Smooth muscle cell (in vitro differentiated cells): Measurements from ENCODE around the gene DERA. TPM values are rescaled to one million over a fixed set of nuclear protein-coding genes. Genes with fewer than 3 reads are reported as not detected.

Experiments
- DNase-seq: peaks from one replicate; lab custom pipeline; 2025; ENCODE audit not compliant: unreplicated experiment; lab: John Stamatoyannopoulos, UW
- H2AFZ ChIP-seq: fragments of 200-600 bp; sonication (generic); 2 replicates; pipeline ENCODE4 v1.6.0; 2016; ENCODE audit warnings: antibody characterized with exemption, low read depth, mild to moderate bottlenecking
- H3F3A ChIP-seq: fragments of 200-600 bp; sonication (generic); 2 replicates; pipeline ENCODE4 v1.6.0; 2017; ENCODE audit warnings: antibody characterized with exemption, low read depth
- H3K27ac ChIP-seq: fragments of 200-600 bp; sonication (generic); 2 replicates; pipeline ENCODE4 v1.5.1; 2016; ENCODE audit warnings: low read depth, mild to moderate bottlenecking
- H3K27me3 ChIP-seq: fragments of 200-600 bp; sonication (generic); 2 replicates; pipeline ENCODE4 v1.6.1; 2016; ENCODE audit warnings: low read depth, mild to moderate bottlenecking
- H3K36me3 ChIP-seq: fragments of 200-600 bp; sonication (generic); 2 replicates; pipeline ENCODE4 v1.5.1; 2016; ENCODE audit warnings: low read depth
- H3K4me1 ChIP-seq: fragments of 200-600 bp; sonication (generic); 2 replicates; pipeline ENCODE4 v1.5.1; 2016; ENCODE audit warnings: low read depth
- H3K4me2 ChIP-seq: fragments of 200-600 bp; sonication (generic); 2 replicates; pipeline ENCODE4 v1.6.0; 2016; ENCODE audit warnings: mild to moderate bottlenecking
- H3K4me3 ChIP-seq: fragments of 200-600 bp; sonication (generic); 2 replicates; pipeline ENCODE4 v1.5.1; 2016; ENCODE audit warnings: mild to moderate bottlenecking
- H3K79me2 ChIP-seq: fragments of 200-600 bp; sonication (generic); 2 replicates; pipeline ENCODE4 v1.6.0; 2016; ENCODE audit warnings: low read depth, mild to moderate bottlenecking
- H3K9ac ChIP-seq: fragments of 200-600 bp; sonication (generic); 2 replicates; pipeline ENCODE4 v1.6.0; 2016; ENCODE audit warnings: low read depth
- H3K9me3 ChIP-seq: fragments of 200-600 bp; sonication (generic); replicated peaks from 2 replicates; pipeline ENCODE4 v1.5.1; 2016; ENCODE audit warnings: low read depth
- H4K20me1 ChIP-seq: fragments of 200-600 bp; sonication (generic); 2 replicates; pipeline ENCODE4 v1.6.0; 2016; ENCODE audit warnings: low read depth
- WGBS: methylation state at CpG from one replicate; pipeline ENCODE4 v1.1.7; 2016; ENCODE audit warnings: low lambda C conversion rate; 5-methylcytosine and 5-hydroxymethylcytosine counted together
- polyA plus RNA-seq: library from polyadenylated mRNA; unstranded; fragments of >200 nt; fragmentation: Nextera tagmentation; extraction: Ambion mirVana; gene quantifications from 2 replicates; pipeline ENCODE4 v1.2.1, GENCODE V29; 2016
- total RNA-seq: library from RNA; depleted of rRNA; stranded (reverse); fragments of >200 nt; gene quantifications from 2 replicates; pipeline ENCODE4 v1.2.3, GENCODE V29; 2014
- TF ChIP-seq, protein P1 (sequence below): fragments of 200-600 bp; sonication (generic); IDR thresholded peaks from 2 replicates; pipeline ENCODE4 v1.5.1; 2017; ENCODE audit warnings: borderline replicate concordance, mild to moderate bottlenecking, antibody characterized with exemption; ENCODE audit not compliant: insufficient read depth, poor library complexity, severe bottlenecking

DERA gene
- total and polyA plus RNA-seq, 2 experiments from 2014 or later: 23.3 to 35.1 TPM

DNA sequence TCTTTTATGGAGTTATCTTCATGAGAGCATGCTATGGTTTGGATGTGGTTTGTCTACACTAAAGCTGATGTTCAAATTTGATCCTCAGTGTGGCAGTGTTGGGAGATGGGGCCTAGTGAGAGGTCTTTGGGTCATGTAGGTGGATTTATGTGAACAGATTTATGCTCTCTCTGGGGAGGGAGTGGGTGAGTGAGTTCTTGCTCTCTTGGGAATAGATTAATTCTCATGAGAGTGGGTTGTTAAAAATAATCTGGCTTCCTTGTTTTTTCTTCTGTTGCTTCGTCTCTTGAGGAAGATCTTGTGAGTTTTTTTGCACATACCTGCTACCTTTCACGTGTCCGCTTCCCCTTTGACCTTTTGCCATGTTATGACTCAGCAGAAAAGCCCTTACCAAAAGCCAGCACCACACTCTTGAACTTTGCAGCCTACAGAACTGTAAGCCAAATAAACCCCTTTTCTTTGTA, 20.5 kb downstream of the DERA start:
- Histone ChIP-seq H3K27me3 (no peaks in the 10 kb centered on the region), H4K20me1 (no peaks in the 10 kb centered on the region), H3K4me2 (no peak overlapping the region), H3K4me3 (no peak overlapping the region), H2AFZ (no peak overlapping the region), H3K9ac (no peak overlapping the region), H3F3A (no peaks in the 10 kb centered on the region), H3K9me3 (no peaks in the 10 kb centered on the region), H3K4me1 (peaks cover 39% of the 10 kb centered on the region), H3K27ac (no peak overlapping the region), H3K79me2 (peaks cover 27% of the 10 kb centered on the region), H3K36me3 (no peaks in the 10 kb centered on the region)
- WGBS: 86% methylated on average over 3 of the region's 3 CpGs
- no peak for DNase-seq
- TF ChIP-seq, protein P1, sequence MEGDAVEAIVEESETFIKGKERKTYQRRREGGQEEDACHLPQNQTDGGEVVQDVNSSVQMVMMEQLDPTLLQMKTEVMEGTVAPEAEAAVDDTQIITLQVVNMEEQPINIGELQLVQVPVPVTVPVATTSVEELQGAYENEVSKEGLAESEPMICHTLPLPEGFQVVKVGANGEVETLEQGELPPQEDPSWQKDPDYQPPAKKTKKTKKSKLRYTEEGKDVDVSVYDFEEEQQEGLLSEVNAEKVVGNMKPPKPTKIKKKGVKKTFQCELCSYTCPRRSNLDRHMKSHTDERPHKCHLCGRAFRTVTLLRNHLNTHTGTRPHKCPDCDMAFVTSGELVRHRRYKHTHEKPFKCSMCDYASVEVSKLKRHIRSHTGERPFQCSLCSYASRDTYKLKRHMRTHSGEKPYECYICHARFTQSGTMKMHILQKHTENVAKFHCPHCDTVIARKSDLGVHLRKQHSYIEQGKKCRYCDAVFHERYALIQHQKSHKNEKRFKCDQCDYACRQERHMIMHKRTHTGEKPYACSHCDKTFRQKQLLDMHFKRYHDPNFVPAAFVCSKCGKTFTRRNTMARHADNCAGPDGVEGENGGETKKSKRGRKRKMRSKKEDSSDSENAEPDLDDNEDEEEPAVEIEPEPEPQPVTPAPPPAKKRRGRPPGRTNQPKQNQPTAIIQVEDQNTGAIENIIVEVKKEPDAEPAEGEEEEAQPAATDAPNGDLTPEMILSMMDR: no peak

DNA sequence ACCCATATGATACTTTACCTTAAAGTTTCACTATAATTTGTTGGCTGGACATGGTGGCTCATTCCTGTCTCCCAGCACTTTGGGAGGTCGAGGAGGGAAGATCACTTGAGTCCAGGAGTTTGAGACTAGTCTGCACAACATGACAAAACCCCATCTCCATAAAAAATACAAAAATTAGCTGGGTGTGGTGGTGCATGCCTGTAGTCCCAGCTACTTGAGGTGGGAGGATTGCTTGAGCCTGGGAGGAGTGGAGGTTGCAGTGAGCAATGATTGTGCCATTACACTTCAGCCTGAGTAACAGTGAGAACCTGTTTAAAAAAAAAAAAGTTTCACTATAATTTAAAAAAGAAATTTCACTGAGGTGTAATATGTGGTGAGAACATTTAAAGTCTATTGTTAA, 21.2 kb downstream of the DERA start:
- H3K36me3 ChIP-seq: no peaks in the 10 kb centered on the region
- TF ChIP-seq, protein P1: no peak
- peaks cover 30% of the 10 kb centered on the region for H3K79me2 ChIP-seq
- DNase-seq: no peak
- H3F3A ChIP-seq: no peaks in the 10 kb centered on the region
- 100% methylated on average over 1 of the region's 1 CpG for WGBS
- no peak overlapping the region for H3K9ac ChIP-seq
- H3K9me3 ChIP-seq: no peaks in the 10 kb centered on the region
- H2AFZ ChIP-seq: no peak overlapping the region
- H3K4me3 ChIP-seq: no peak overlapping the region
- H3K27me3 ChIP-seq: no peaks in the 10 kb centered on the region
- no peak overlapping the region for H3K27ac ChIP-seq
- peaks cover 37% of the 10 kb centered on the region for H3K4me1 ChIP-seq
- no peaks in the 10 kb centered on the region for H4K20me1 ChIP-seq
- no peak overlapping the region for H3K4me2 ChIP-seq

DNA sequence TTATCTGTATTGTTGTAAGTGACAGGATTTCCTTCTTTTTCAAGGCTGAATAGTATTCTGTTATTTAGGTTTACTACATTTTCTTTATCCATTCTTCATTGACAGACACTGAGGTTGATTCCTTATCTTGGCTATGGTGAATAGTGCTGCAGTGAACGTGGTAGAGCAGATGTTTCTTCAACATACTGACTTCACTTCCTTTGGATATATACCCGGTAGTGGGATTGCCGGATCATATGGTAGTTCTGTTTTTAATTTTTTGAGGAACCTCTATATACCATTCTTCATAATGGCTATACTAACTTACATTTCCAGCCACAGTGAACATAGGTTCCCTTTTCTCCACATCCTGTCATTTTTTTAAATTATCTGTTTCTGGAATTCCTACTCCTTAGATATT, 21.8 kb downstream of the DERA start:
- peaks cover 30% of the 10 kb centered on the region for H3K79me2 ChIP-seq
- TF ChIP-seq, protein P1: no peak
- peak overlapping the region; percentile 84 for H3K27ac ChIP-seq
- H3K9me3 ChIP-seq: no peaks in the 10 kb centered on the region
- no peak overlapping the region for H3K4me3 ChIP-seq
- H3K36me3 ChIP-seq: no peaks in the 10 kb centered on the region
- no peaks in the 10 kb centered on the region for H3K27me3 ChIP-seq
- H3K4me2 ChIP-seq: no peak overlapping the region
- 93% methylated on average over 3 of the region's 3 CpGs for WGBS
- H4K20me1 ChIP-seq: no peaks in the 10 kb centered on the region
- no peak overlapping the region for H2AFZ ChIP-seq
- no peak for DNase-seq
- H3K4me1 ChIP-seq: peaks cover 30% of the 10 kb centered on the region
- no peaks in the 10 kb centered on the region for H3F3A ChIP-seq
- H3K9ac ChIP-seq: peak overlapping the region; percentile 4

DNA sequence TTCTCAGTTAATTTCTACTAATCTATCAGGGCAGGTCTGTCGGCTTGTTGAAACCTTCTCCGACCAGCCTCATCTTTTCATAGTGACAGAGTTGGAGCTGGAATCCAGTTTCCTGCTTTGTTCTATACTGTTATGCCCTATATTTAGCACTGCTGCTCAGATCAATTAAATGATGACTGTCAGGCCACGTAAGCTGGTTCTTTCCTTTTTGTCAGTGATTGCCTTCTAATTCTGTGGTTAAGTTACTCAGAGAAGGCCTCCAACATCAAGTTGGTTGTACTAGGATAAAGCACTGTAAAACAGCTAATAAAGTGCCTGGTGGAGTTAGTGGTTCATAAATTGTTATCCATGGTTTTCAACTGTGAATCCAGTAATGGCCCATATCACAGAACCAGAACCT, 22.6 kb downstream of the DERA start:
- Histone ChIP-seq H3K27ac (peak overlapping the region; percentile 84), H3K27me3 (no peaks in the 10 kb centered on the region), H3K4me3 (no peak overlapping the region), H3K4me1 (peaks cover 22% of the 10 kb centered on the region), H3K9ac (peak overlapping the region; percentile 4), H3K9me3 (no peaks in the 10 kb centered on the region), H4K20me1 (no peaks in the 10 kb centered on the region), H2AFZ (no peak overlapping the region), H3K4me2 (no peak overlapping the region), H3F3A (no peaks in the 10 kb centered on the region), H3K36me3 (no peaks in the 10 kb centered on the region), H3K79me2 (peaks cover 33% of the 10 kb centered on the region)
- 61% methylated on average over 3 of the region's 3 CpGs for WGBS
- no peak for DNase-seq
- TF ChIP-seq, protein P1: no peak
